Measurements from ENCODE around the gene MSRB1. TPM values are rescaled to one million over a fixed set of nuclear protein-coding genes. Genes with fewer than 3 reads are reported as not detected.

MSRB1 gene, protein sequence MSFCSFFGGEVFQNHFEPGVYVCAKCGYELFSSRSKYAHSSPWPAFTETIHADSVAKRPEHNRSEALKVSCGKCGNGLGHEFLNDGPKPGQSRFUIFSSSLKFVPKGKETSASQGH
- 1 to 10 TPM; 9.9 to 10.0 TPM for total RNA-seq
- 10 to 100 TPM; 13.9 to 19.1 (median 16.2) TPM for polyA plus RNA-seq
- total RNA-seq = 2.1 to 7.1 (median 6.0) reads per million in 6 experiments

DNA sequence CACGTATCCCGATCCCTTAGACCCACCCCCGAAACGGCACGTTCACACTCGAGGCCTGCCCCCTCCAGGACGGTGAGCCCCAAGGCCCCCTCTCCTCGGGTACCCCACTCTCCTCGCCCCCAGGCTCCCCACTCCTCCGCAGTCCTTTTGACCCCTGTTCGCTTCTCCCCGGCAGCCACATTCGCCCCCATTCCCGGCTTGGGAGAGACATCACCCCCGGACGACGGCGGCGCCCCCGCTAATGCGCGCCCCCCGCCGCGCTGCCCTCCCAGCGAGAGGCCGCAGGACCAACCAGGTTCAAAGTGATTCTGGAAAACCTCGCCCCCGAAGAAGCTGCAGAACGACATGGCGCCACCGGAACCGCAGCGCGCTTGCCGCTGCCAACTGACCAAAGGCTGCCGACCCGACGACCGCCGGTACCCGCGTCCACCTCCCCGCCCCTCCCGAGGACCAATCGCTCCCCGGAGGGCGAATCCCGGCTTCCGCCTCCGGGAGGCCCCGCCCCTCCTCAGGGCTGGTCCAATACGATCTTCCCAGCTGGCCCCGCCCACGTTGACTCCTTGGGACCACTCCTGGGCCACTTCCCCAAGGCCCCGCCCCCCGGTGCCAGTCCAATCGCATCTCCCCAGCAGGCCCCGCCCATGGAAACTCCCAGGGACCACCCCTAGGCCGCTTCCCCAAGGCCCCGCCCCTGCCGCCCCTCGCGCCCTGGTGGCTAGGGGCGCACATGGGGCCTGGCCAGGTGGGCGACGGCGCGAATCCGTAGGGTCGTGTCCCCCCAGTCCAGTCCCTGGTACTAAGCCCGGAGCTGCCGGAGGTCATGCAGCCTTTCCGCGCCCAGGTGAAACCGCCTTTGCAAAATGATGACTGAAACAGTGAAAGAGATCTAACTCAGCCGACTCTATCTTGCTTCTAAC lies at the start of gene MSRB1:
Gene MSRB1 (minus strand): TSS at position 390 of the 917 bp plus-strand sequence. CDS start 43 bp downstream, at position 347.
- H3K9me3 Mint-ChIP-seq = no peaks in the 10 kb centered on the region
- peaks cover 0 to 24% (median 15%) of the 10 kb centered on the region in 4 donors for H3K4me1 Mint-ChIP-seq
- POLR2A ChIA-PET = interaction anchor here (0.5 to 2.0 kb wide), 12 partner anchors 13 to 349 kb away, joined by 3 to 20 read pairs (median 4); partner anchors contain the start of genes FAHD1, HAGH, NDUFB10 and NME3
- DNase-seq (peak; percentile 97 to 100 (median 98)), ATAC-seq (peak; percentile 97 to 99)
- H3K27me3 Mint-ChIP-seq = no peaks in the 10 kb centered on the region
- H3K36me3 Mint-ChIP-seq = peaks cover 0 to 9% (median 0%) of the 10 kb centered on the region in 3 donors
- H3K27ac Mint-ChIP-seq = peak within 1 kb of the TSS; percentile 46 to 88 (median 76)
- peak within 1 kb of the TSS; percentile 78 to 92 (median 86) for H3K4me3 Mint-ChIP-seq

DNA sequence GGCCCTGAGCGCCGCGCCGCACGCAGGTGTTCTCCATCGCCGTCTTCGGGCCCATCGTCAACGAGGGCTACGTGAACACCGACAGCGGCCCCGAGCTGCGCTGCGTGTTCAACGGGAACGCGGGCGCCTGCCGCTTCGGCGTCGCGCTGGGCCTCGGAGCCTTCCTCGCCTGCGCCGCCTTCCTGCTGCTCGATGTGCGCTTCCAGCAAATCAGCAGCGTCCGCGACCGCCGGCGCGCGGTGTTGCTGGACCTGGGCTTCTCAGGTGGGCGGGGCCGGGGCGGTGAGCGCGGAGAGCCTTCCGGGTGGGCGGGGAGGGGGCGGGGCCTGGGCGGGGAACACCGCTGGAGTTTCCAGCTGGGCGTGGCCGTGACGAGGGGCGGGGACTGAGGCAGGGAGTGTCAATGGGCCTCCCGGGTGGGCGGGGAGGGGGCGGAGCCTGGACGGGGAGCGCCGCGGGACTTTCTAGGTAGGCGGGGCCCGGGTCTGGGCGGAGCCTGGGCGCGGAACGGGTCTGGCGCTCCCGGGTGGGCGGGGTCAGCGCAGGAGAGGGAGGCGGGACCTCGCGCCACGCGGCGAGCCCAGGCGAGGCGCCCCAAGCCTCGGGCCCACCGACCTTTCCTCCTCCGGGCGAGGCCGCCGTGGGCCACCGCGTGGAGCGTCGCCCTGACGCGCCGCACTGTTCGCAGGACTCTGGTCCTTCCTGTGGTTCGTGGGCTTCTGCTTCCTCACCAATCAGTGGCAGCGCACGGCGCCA lies 49.1 kb upstream of the MSRB1 start:
- H3K27me3 Mint-ChIP-seq = peaks cover 2 to 27% (median 7%) of the 10 kb centered on the region in 5 donors
- DNase-seq (peak; percentile 86 to 100 (median 95)), ATAC-seq (peak; percentile 72 to 82)
- H3K36me3 Mint-ChIP-seq = peaks cover 0 to 3% (median 2%) of the 10 kb centered on the region in 3 donors
- POLR2A ChIA-PET = interaction anchor here (0.8 to 5.9 kb wide), 9 partner anchors 12 to 163 kb away, joined by 3 to 47 read pairs (median 4); partner anchors contain the start of genes MSRB1, NTHL1, PKD1 and RNF151
- peaks cover 9 to 27% (median 18%) of the 10 kb centered on the region in 4 donors for H3K4me1 Mint-ChIP-seq
- peak overlapping the region in 9 of 10 donors; percentile 15 to 84 (median 71) for H3K4me3 Mint-ChIP-seq
- no peaks in the 10 kb centered on the region for H3K9me3 Mint-ChIP-seq
- peak overlapping the region in 6 of 10 donors; percentile 24 to 83 (median 72) for H3K27ac Mint-ChIP-seq

DNA sequence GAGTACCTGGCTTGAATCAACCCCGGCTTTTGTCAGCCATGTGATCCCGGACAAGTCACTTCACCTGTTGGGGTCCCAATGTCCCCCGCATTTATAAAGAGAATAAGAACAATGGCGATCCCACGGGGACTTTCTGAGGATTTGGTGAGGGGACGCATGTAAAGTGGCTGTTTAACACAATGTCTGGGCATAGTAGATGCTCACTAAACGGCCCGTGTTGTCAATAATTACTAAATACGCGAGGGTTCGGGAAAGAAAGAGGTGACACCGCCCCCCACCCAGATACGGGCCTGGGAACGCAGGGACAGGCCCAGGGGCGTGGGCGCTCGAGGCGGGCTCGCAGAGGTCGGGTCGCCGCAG lies 48.6 kb upstream of the MSRB1 start:
- Mint-ChIP-seq H3K27me3 (peaks cover 2 to 30% (median 11%) of the 10 kb centered on the region in 5 donors), H3K4me1 (peaks cover 9 to 27% (median 18%) of the 10 kb centered on the region in 4 donors), H3K4me3 (peak overlapping the region; percentile 68 to 84 (median 78)), H3K36me3 (peaks cover 0 to 8% (median 4%) of the 10 kb centered on the region in 3 donors), H3K9me3 (no peaks in the 10 kb centered on the region), H3K27ac (peak overlapping the region in 9 of 10 donors; percentile 24 to 86 (median 77))
- POLR2A ChIA-PET = interaction anchor here (1.0 to 5.9 kb wide), 10 partner anchors 17 to 541 kb away, joined by 3 to 47 read pairs (median 4); partner anchors contain the start of genes MSRB1, NTHL1, PKD1 and RNF151
- DNase-seq (no peak), ATAC-seq (no peak)

DNA sequence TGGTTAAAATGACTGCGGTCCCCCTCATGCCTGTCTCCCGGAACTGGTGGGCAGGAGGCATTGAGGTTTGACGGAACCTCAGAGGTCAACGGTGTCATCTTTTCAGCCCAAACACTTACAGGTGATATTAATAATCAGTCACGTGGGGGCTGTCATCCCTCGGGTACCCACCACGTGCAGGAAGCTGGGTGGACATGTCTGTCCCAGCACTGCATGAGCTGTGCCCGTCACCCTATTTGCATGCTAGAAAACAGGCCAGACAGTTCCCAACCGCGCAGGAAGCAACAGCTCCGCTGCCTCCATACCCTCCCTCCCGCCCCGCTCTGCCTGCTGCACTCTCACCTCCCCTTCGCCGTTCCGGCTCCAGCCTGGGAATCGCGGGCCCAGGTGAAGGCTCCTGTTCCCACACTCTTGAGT lies 48.1 kb upstream of the MSRB1 start:
- DNase-seq = peak in 4 of 10 donors; percentile 40 to 51 (median 45)
- POLR2A ChIA-PET = interaction anchor here (1.0 to 5.9 kb wide), 10 partner anchors 17 to 541 kb away, joined by 3 to 47 read pairs (median 4); partner anchors contain the start of genes MSRB1, NTHL1, PKD1 and RNF151
- H3K27ac Mint-ChIP-seq = peak overlapping the region in 8 of 10 donors; percentile 22 to 86 (median 78)
- H3K36me3 Mint-ChIP-seq = peaks cover 0 to 13% (median 7%) of the 10 kb centered on the region in 3 donors
- peak; percentile 29 to 35 for ATAC-seq
- H3K27me3 Mint-ChIP-seq = peaks cover 2 to 30% (median 13%) of the 10 kb centered on the region in 5 donors
- H3K4me1 Mint-ChIP-seq = peaks cover 9 to 27% (median 18%) of the 10 kb centered on the region in 4 donors
- no peaks in the 10 kb centered on the region for H3K9me3 Mint-ChIP-seq
- H3K4me3 Mint-ChIP-seq = peak overlapping the region; percentile 68 to 84 (median 78)

DNA sequence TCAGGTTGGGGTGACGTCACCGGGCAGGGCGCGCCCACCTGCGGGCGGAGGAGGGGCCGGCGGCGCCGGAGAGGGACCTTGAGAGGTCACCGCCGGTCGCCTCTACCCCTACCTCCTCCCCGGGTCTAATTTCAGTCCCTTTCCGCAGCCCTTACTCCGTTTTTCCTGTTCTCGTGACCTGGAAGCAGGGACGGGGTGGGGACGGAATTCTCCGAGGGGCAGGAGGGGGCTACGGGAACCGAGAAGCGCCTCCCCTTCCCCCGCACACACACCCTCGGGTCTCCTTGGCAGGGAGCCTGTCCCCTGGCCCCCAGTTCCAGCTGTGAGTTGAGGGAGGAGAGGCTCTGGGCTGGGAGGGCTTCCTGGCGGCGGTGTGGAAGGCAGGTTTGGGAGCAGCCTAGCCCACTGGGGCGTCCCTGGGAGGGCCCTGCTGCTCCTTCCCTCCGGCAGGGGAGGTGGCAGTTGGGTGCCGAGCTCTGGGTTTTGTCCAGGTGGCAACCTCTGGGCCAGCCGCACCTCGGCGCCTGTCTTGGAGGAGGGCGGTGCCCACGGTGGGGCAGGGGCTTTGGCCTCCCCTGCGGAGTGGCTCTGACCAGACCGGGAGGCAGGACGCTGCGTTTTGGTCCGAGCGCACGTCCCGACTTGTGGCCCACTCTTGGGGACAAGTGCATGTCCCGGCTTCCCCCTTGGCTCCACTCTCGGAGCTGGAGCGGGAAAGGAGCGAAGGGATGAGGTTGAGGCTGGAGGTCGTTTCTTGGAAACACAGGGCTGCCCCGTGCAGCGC lies 47.5 kb upstream of the MSRB1 start:
- DNase-seq (peak in 1 of 10 donors; percentile 19), ATAC-seq (no peak)
- peak overlapping the region in 8 of 10 donors; percentile 13 to 86 (median 78) for H3K27ac Mint-ChIP-seq
- no peaks in the 10 kb centered on the region for H3K9me3 Mint-ChIP-seq
- H3K4me3 Mint-ChIP-seq = peak overlapping the region; percentile 68 to 84 (median 78)
- H3K4me1 Mint-ChIP-seq = peaks cover 7 to 27% (median 18%) of the 10 kb centered on the region in 4 donors
- H3K27me3 Mint-ChIP-seq = peaks cover 2 to 30% (median 13%) of the 10 kb centered on the region in 5 donors
- POLR2A ChIA-PET = interaction anchor here (1.0 to 5.9 kb wide), 6 partner anchors 18 to 542 kb away, joined by 3 to 47 read pairs (median 8); partner anchors contain the start of genes RNF151, RPS2, TBL3 and TRAF7
- peaks cover 0 to 18% (median 7%) of the 10 kb centered on the region in 3 donors for H3K36me3 Mint-ChIP-seq

DNA sequence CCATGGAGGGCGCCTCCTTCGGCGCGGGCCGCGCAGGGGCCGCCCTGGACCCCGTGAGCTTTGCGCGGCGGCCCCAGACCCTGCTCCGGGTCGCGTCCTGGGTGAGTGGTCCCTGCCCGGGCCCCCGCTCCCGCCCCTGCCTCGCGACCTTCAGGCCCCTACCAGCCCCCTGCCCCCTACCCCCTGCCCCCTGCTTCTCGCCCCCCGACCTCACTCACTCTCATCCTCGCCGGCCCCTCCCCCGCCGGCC lies 47.0 kb upstream of the MSRB1 start:
- H3K9me3 Mint-ChIP-seq = no peaks in the 10 kb centered on the region
- peaks cover 2 to 30% (median 13%) of the 10 kb centered on the region in 5 donors for H3K27me3 Mint-ChIP-seq
- no peak for ATAC-seq
- no peak overlapping the region for H3K27ac Mint-ChIP-seq
- no peak for DNase-seq
- POLR2A ChIA-PET = interaction anchor here (1.2 to 5.9 kb wide), 3 partner anchors 19 to 165 kb away, joined by 6 to 47 read pairs (median 21); partner anchors contain the start of genes RNF151, RPS2, TRAF7 and ZNF598
- H3K4me1 Mint-ChIP-seq = peaks cover 4 to 30% (median 22%) of the 10 kb centered on the region in 4 donors
- H3K4me3 Mint-ChIP-seq = peak overlapping the region in 1 of 10 donors; percentile 72
- H3K36me3 Mint-ChIP-seq = peaks cover 0 to 18% (median 7%) of the 10 kb centered on the region in 3 donors

DNA sequence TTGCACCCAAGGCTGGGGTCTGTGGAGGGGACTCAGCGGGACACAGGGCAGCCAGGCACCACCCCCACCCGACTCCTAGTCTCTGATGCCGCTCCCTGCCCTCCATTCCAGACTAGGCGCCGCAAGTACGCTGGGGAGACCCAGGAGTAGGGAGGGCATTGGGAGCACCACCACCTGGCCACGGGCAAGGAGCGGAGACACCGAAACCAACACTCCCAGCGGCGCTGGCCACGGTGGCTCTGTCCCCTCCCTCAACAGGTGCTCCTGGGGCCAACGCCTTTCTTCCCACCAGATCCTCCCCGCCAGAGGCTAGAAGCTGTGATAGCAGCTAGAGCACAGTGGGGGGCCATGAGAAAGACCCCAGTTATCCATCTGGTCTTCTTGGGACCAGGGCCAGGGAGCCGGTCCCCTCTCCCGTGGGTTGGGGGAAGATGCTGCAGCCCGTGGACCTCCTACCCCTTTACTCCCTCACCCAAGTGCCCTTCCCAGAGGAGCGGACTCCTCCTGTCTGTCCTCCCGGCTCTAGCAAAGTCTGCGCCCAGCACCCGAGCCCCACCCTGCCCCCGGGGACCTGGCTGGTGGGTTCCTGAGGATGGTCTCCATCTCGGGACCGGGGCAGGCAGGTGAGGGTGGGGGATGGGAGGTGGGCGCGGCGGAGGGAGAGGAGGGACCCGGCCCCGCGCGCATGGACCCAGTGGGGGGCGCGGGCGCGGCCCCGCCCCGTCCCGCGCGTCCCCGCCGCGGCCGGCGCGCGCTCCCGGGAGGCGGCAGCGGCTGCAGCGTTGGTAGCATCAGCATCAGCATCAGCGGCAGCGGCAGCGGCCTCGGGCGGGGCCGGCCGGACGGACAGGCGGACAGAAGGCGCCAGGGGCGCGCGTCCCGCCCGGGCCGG lies 46.5 kb upstream of the MSRB1 start, which contains the start of gene SYNGR3:
Gene SYNGR3 (plus strand): TSS at position 762 of the 892 bp plus-strand sequence. CDS start 133 bp downstream, outside the sequence.
- no peak for DNase-seq
- peaks cover 0 to 18% (median 7%) of the 10 kb centered on the region in 3 donors for H3K36me3 Mint-ChIP-seq
- H3K27me3 Mint-ChIP-seq = peaks cover 2 to 30% (median 13%) of the 10 kb centered on the region in 5 donors
- H3K9me3 Mint-ChIP-seq = no peaks in the 10 kb centered on the region
- POLR2A ChIA-PET = interaction anchor here (0.5 to 5.9 kb wide), 3 partner anchors 19 to 536 kb away, joined by 6 to 47 read pairs (median 21); partner anchors contain the start of genes RNF151, RPS2 and ZNF598
- peak within 1 kb of the TSS; percentile 44 to 84 (median 76) for H3K4me3 Mint-ChIP-seq
- peak within 1 kb of the TSS in 4 of 10 donors; percentile 22 to 91 (median 76) for H3K27ac Mint-ChIP-seq
- peaks cover 4 to 36% (median 27%) of the 10 kb centered on the region in 4 donors for H3K4me1 Mint-ChIP-seq
- ATAC-seq = no peak

DNA sequence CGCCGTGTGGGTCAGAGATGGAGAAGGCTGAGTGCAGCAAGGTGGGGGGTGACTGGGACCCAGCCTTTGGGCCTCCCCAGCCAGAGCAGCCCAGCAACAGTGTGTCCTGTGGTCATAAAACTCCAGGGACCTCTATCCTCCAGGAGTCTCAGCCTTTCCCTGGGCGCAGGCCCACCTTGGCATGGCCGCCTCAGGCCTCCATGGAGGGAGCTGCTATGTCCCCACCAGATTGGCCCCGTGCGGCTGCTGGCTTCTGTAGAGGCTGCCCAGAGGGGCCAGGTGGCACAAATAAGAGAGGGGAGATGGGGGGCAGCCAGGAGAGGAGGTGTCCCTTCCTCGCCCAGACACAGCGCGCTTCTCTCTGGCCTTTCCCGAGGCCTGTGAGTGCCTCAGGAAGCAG lies 44.2 kb upstream of the MSRB1 start:
- Mint-ChIP-seq H3K4me1 (peaks cover 9 to 43% (median 30%) of the 10 kb centered on the region in 4 donors), H3K27me3 (peaks cover 2 to 37% (median 13%) of the 10 kb centered on the region in 5 donors), H3K27ac (no peak overlapping the region), H3K9me3 (no peaks in the 10 kb centered on the region), H3K36me3 (peaks cover 0 to 18% (median 7%) of the 10 kb centered on the region in 3 donors), H3K4me3 (peak overlapping the region in 1 of 10 donors; percentile 30)
- no peak for ATAC-seq
- POLR2A ChIA-PET = interaction anchor here (0.8 to 1.2 kb wide), 2 partner anchors 9 to 21 kb away, joined by 3 read pairs; no protein-coding TSS in a partner anchor
- DNase-seq = no peak

DNA sequence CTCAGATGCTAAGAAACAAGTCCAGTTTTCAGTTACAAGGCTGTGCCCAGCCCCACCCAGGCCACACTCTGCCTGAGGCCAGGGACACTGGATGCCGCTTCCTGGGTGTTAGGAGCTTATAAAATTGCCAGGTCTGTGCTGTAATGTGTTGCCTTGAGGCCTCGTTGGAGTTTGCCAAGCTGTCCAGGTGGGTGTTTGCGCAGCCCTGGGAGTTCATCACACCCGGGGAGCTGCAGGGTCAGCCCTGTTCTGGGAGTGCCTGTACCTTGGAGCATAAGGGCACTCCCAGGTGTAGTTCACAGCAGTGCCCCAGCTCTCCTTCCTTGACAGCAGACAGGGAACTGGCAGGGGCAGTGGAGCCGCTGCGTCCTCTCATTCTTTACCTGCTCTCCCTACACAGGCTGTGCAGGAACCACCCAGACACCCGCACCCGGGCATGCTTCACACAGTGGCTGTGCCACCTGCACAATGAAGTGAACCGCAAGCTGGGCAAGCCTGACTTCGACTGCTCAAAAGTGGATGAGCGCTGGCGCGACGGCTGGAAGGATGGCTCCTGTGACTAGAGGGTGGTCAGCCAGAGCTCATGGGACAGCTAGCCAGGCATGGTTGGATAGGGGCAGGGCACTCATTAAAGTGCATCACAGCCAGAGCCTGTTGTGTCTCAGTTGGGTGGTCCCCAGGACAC lies 42.6 kb upstream of the MSRB1 start:
- Mint-ChIP-seq H3K36me3 (peaks cover 0 to 19% (median 7%) of the 10 kb centered on the region in 3 donors), H3K27me3 (peaks cover 3 to 40% (median 13%) of the 10 kb centered on the region in 5 donors), H3K4me3 (peak overlapping the region; percentile 70 to 88 (median 77)), H3K4me1 (peaks cover 9 to 33% (median 20%) of the 10 kb centered on the region in 4 donors), H3K27ac (peak overlapping the region in 3 of 10 donors; percentile 24 to 64 (median 38)), H3K9me3 (no peaks in the 10 kb centered on the region)
- POLR2A ChIA-PET = interaction anchor here (0.8 to 7.3 kb wide), 4 partner anchors 14 to 220 kb away, joined by 3 to 89 read pairs (median 24); partner anchors contain the start of genes MLST8, NDUFB10, RPS2 and TBL3
- DNase-seq = no peak
- ATAC-seq = no peak
